NOMO-1 (cell line): ENCODE results near the gene ANKRD33B.
"Not testable (repeated sequence)": the region's sequence is repeated elsewhere in the genome, so short reads cannot be mapped to it uniquely, and the experiment has no call there.

Source experiments
- DNase-seq, 2 experiments: peaks; one replicate each; lab custom pipeline; 2025; ENCODE audit not compliant: unreplicated experiment in 2 of 2; lab: John Stamatoyannopoulos, UW

Gene ANKRD33B

GRCh38 chr5:10556289-10556807 is 7.5 kb upstream of the ANKRD33B start:
- peak in 1 of 2 experiments; percentile 29 for DNase-seq

- peak in 1 of 2 experiments; percentile 24 for DNase-seq
Measured at GRCh38 chr5:10556893-10557746, 6.8 kb upstream of the ANKRD33B start.

GRCh38 chr5:10559151-10559550 is 4.7 kb upstream of the ANKRD33B start:
- no peak for DNase-seq

- DNase-seq, result no peak
Measured at GRCh38 chr5:10559871-10560270, 4.0 kb upstream of the ANKRD33B start.

GRCh38 chr5:10562201-10563109 is 1.4 kb upstream of the ANKRD33B start:
- peak; percentile 54 to 83 for DNase-seq

GRCh38 chr5:10563110-10563944 is 543 bp upstream of the ANKRD33B start:
- DNase-seq, result peak in 1 of 2 experiments; percentile 46

- DNase-seq, result peak; percentile 48 to 52
Measured at GRCh38 chr5:10564838-10565784, 1.2 kb downstream of the ANKRD33B start.

GRCh38 chr5:10565785-10566542 is 2.1 kb downstream of the ANKRD33B start:
- DNase-seq, result peak; percentile 47 to 50

GRCh38 chr5:10566543-10567068 is 2.7 kb downstream of the ANKRD33B start:
- peak in 1 of 2 experiments; percentile 64 for DNase-seq

GRCh38 chr5:10567121-10567591 is 3.3 kb downstream of the ANKRD33B start:
- peak in 1 of 2 experiments; percentile 64 for DNase-seq

GRCh38 chr5:10567781-10568321 is 4.0 kb downstream of the ANKRD33B start:
- peak in 1 of 2 experiments; percentile 62 for DNase-seq

- DNase-seq, result not testable (repeated sequence)
Measured at GRCh38 chr5:10570540-10570939, 6.7 kb downstream of the ANKRD33B start.

GRCh38 chr5:10572451-10572850 is 8.6 kb downstream of the ANKRD33B start:
- no peak for DNase-seq

GRCh38 chr5:10573487-10574145 is 9.7 kb downstream of the ANKRD33B start:
- DNase-seq, result peak; percentile 56 to 64

GRCh38 chr5:10574879-10575278 is 11.0 kb downstream of the ANKRD33B start:
- not testable (repeated sequence) for DNase-seq

GRCh38 chr5:10576121-10576789 is 12.4 kb downstream of the ANKRD33B start:
- peak in 1 of 2 experiments; percentile 25 for DNase-seq

- DNase-seq, result no peak
Measured at GRCh38 chr5:10576790-10577189, 12.9 kb downstream of the ANKRD33B start.
